Measurements from ENCODE around the gene DSTYK. TPM values are rescaled to one million over a fixed set of nuclear protein-coding genes. Genes with fewer than 3 reads are reported as not detected.
"Not testable (repeated sequence)": the region's sequence is repeated elsewhere in the genome, so short reads cannot be mapped to it uniquely, and the experiment has no call there.

The DSTYK gene
- total RNA-seq, 1 donor from 2014 or later = 19.5 TPM

GRCh38 chr1:205239078-205239477 is 27.6 kb upstream of the DSTYK start:
- H3K36me3 Mint-ChIP-seq = peaks cover 8% of the 10 kb centered on the region
- no peaks in the 10 kb centered on the region for H3K4me1 Mint-ChIP-seq
- no peaks in the 10 kb centered on the region for H3K27me3 Mint-ChIP-seq (ENCODE audit: low read depth)
- no peak for TF ChIP-seq CTCF (IDR thresholded peaks at IDR 0.05; ENCODE audit: unreplicated experiment)
- DNase-seq (ENCODE audit: low spot score in 2 of 2, unreplicated experiment in 2 of 2) = no peak
- no peaks in the 10 kb centered on the region for H3K9me3 Mint-ChIP-seq
- no peak overlapping the region for H3K27ac Mint-ChIP-seq
- no peak overlapping the region for H3K4me3 Mint-ChIP-seq

- Mint-ChIP-seq H3K9me3 (no peaks in the 10 kb centered on the region), H3K36me3 (peaks cover 8% of the 10 kb centered on the region), H3K27ac (no peak overlapping the region), H3K27me3 (ENCODE audit: low read depth) (no peaks in the 10 kb centered on the region), H3K4me1 (no peaks in the 10 kb centered on the region), H3K4me3 (no peak overlapping the region)
- no peak for DNase-seq (ENCODE audit: low spot score in 2 of 2, unreplicated experiment in 2 of 2)
- no peak for TF ChIP-seq CTCF (IDR thresholded peaks at IDR 0.05; ENCODE audit: unreplicated experiment)
Measured at GRCh38 chr1:205237526-205238484, 26.3 kb upstream of the DSTYK start.

- no peaks in the 10 kb centered on the region for H3K27me3 Mint-ChIP-seq (ENCODE audit: low read depth)
- no peaks in the 10 kb centered on the region for H3K9me3 Mint-ChIP-seq
- TF ChIP-seq CTCF (IDR thresholded peaks at IDR 0.05; ENCODE audit: unreplicated experiment) = no peak
- DNase-seq (ENCODE audit: low spot score in 2 of 2, unreplicated experiment in 2 of 2) = no peak
- H3K4me3 Mint-ChIP-seq = no peak overlapping the region
- H3K4me1 Mint-ChIP-seq = no peaks in the 10 kb centered on the region
- H3K36me3 Mint-ChIP-seq = peaks cover under 1% of the 10 kb centered on the region
- H3K27ac Mint-ChIP-seq = no peak overlapping the region
Measured at GRCh38 chr1:205236951-205237475, 25.5 kb upstream of the DSTYK start.

- no peak overlapping the region for H3K27ac Mint-ChIP-seq
- no peak for DNase-seq (ENCODE audit: low spot score in 2 of 2, unreplicated experiment in 2 of 2)
- no peak for TF ChIP-seq CTCF (IDR thresholded peaks at IDR 0.05; ENCODE audit: unreplicated experiment)
- no peaks in the 10 kb centered on the region for H3K9me3 Mint-ChIP-seq
- H3K4me1 Mint-ChIP-seq = no peaks in the 10 kb centered on the region
- no peak overlapping the region for H3K4me3 Mint-ChIP-seq
- no peaks in the 10 kb centered on the region for H3K36me3 Mint-ChIP-seq
- H3K27me3 Mint-ChIP-seq (ENCODE audit: low read depth) = no peaks in the 10 kb centered on the region
Measured at GRCh38 chr1:205236526-205236925, 25.0 kb upstream of the DSTYK start.

- H3K4me3 Mint-ChIP-seq = no peak overlapping the region
- H3K27me3 Mint-ChIP-seq (ENCODE audit: low read depth) = no peaks in the 10 kb centered on the region
- no peak overlapping the region for H3K27ac Mint-ChIP-seq
- TF ChIP-seq CTCF (IDR thresholded peaks at IDR 0.05; ENCODE audit: unreplicated experiment) = no peak
- H3K9me3 Mint-ChIP-seq = no peaks in the 10 kb centered on the region
- no peaks in the 10 kb centered on the region for H3K4me1 Mint-ChIP-seq
- no peak for DNase-seq (ENCODE audit: low spot score in 2 of 2, unreplicated experiment in 2 of 2)
- no peaks in the 10 kb centered on the region for H3K36me3 Mint-ChIP-seq
Measured at GRCh38 chr1:205235951-205236350, 24.4 kb upstream of the DSTYK start.

- H3K9me3 Mint-ChIP-seq; H3K4me3 Mint-ChIP-seq; DNase-seq (ENCODE audit: low spot score in 2 of 2, unreplicated experiment in 2 of 2); H3K36me3 Mint-ChIP-seq; H3K27ac Mint-ChIP-seq; H3K27me3 Mint-ChIP-seq (ENCODE audit: low read depth): not testable (repeated sequence)
- H3K4me1 Mint-ChIP-seq = peaks cover 14% of the 10 kb centered on the region
Measured at GRCh38 chr1:205233986-205234385, 22.5 kb upstream of the DSTYK start.

Measured in mesothelial cell of epicardium (in vitro differentiated cells).